K562 (cell line): ENCODE results near the gene ERBB3. TPM values are rescaled to one million over a fixed set of nuclear protein-coding genes. Genes with fewer than 3 reads are reported as not detected.

Source experiments
- ARID1B ChIP-seq: fragments of 450-650 bp; IDR thresholded peaks from 2 replicates; pipeline ENCODE4 v1.6.1; 2016; ENCODE audit warnings: antibody characterized with exemption, mild to moderate bottlenecking, inconsistent platforms
- C11orf30 ChIP-seq: fragments of 450-650 bp; IDR thresholded peaks from 2 replicates; pipeline ENCODE4 v1.6.1; 2016; ENCODE audit warnings: low read depth, mild to moderate bottlenecking
- CXXC5 ChIP-seq: fragments of 250-450 bp; sonication (Bioruptor Pico); IDR thresholded peaks from 2 replicates; pipeline ENCODE4 v1.8.0; 2022; ENCODE audit warnings: inconsistent platforms, mild to moderate bottlenecking, moderate library complexity
- FOXA3 ChIP-seq, 2 experiments: fragments of 450-650 bp in 1 of 2; sonication (generic) in 1 of 2; formaldehyde crosslinking; IDR thresholded peaks in 1 of 2; conservative IDR thresholded peaks in 1 of 2; 2 replicates each; pipeline versions ENCODE4 v1.4.0 to v1.8.0; 2020 to 2022; ENCODE audit warnings: mild to moderate bottlenecking in 2 of 2, missing genetic modification reagents in 1 of 2
- L3MBTL2 ChIP-seq: fragments of 450-650 bp; IDR thresholded peaks from 2 replicates; pipeline ENCODE4 v1.6.1; 2016; ENCODE audit warnings: mild to moderate bottlenecking, moderate library complexity
- NR2C2 ChIP-seq, 2 experiments: fragments of 200-800 bp in 1 of 2; sonication (Bioruptor generic) in 1 of 2; sonication (generic) in 1 of 2; formaldehyde crosslinking in 1 of 2; IDR thresholded peaks; 2 replicates each; pipeline versions ENCODE4 v1.6.1 to v1.8.0; 2016 to 2022; ENCODE audit warnings: mild to moderate bottlenecking in 1 of 2, missing compliant biosample characterization in 1 of 2, missing genetic modification characterization in 1 of 2, missing genetic modification reagents in 1 of 2
- ZNF316 ChIP-seq: fragments of 450-650 bp; IDR thresholded peaks from 2 replicates; pipeline ENCODE4 v1.6.1; 2016
- polyA plus RNA-seq, 8 experiments: library from polyadenylated mRNA; depleted of rRNA in 4 of 8; stranded (reverse) in 5 of 8; unstranded in 3 of 8; fragments of >200 nt; fragmentation: Nextera tagmentation in 2 of 8; fragmentation: Illumina TruSeq in 1 of 8; extraction: Ambion mirVana in 2 of 8; extraction: Trizol in 1 of 8; gene quantifications; 2 replicates each; pipeline versions ENCODE4 v1.2.1 to v1.2.3, GENCODE V29; 2011 to 2014; ENCODE audit warnings: inconsistent platforms in 1 of 8, missing spikeins in 1 of 8
- total RNA-seq, 7 experiments: library from RNA; depleted of rRNA in 6 of 7; stranded (reverse); fragments of >200 nt in 6 of 7; fragmentation: Illumina TruSeq in 2 of 7; extraction: Trizol in 2 of 7; gene quantifications; 2 replicates each; pipeline versions ENCODE4 v1.2.1 to v1.2.3, GENCODE V29; 2011 to 2021; ENCODE audit warnings: low replicate concordance in 1 of 7
- TF ChIP-seq, protein P1 (sequence below), 2 experiments: fragments of 450-650 bp; IDR thresholded peaks; 2 replicates each; pipeline ENCODE4 v1.6.1; 2016; ENCODE audit warnings: mild to moderate bottlenecking in 2 of 2, borderline replicate concordance in 1 of 2, low read depth in 1 of 2, moderate library complexity in 1 of 2
- TF ChIP-seq, protein P2 (sequence below), 2 experiments: fragments of 450-650 bp in 1 of 2; sonication (generic) in 1 of 2; formaldehyde crosslinking in 1 of 2; IDR thresholded peaks in 1 of 2; conservative IDR thresholded peaks in 1 of 2; 2 replicates each; pipeline versions ENCODE4 v1.6.1 to v1.8.1; 2016 to 2023; ENCODE audit warnings: mild to moderate bottlenecking in 2 of 2, moderate library complexity in 2 of 2, inconsistent platforms in 1 of 2, missing genetic modification reagents in 1 of 2
- TF ChIP-seq, protein P3 (sequence below): fragments of 450-650 bp; IDR thresholded peaks from 2 replicates; pipeline ENCODE4 v1.6.1; 2016
- TF ChIP-seq, protein P4 (sequence below): sonication (generic); formaldehyde crosslinking; IDR thresholded peaks from 2 replicates; pipeline ENCODE4 v1.8.1; 2023; ENCODE audit warnings: mild to moderate bottlenecking, missing genetic modification reagents, moderate library complexity
- TF ChIP-seq, protein P5 (sequence below), 2 experiments: fragments of 250-450 bp in 1 of 2; fragments of 450-650 bp in 1 of 2; sonication (Bioruptor Pico) in 1 of 2; IDR thresholded peaks; 2 replicates each; pipeline versions ENCODE4 v1.6.1 to v1.8.0; 2016 to 2021; ENCODE audit warnings: mild to moderate bottlenecking in 2 of 2, moderate library complexity in 2 of 2, missing compliant biosample characterization in 1 of 2, missing genetic modification characterization in 1 of 2

Gene ERBB3
- total and polyA plus RNA-seq, 9 of the 15 experiments (the other 6 are each of a cell fraction or from before 2014, with no cell fraction given): 1.5 to 5.4 (median 3.8) TPM

DNA sequence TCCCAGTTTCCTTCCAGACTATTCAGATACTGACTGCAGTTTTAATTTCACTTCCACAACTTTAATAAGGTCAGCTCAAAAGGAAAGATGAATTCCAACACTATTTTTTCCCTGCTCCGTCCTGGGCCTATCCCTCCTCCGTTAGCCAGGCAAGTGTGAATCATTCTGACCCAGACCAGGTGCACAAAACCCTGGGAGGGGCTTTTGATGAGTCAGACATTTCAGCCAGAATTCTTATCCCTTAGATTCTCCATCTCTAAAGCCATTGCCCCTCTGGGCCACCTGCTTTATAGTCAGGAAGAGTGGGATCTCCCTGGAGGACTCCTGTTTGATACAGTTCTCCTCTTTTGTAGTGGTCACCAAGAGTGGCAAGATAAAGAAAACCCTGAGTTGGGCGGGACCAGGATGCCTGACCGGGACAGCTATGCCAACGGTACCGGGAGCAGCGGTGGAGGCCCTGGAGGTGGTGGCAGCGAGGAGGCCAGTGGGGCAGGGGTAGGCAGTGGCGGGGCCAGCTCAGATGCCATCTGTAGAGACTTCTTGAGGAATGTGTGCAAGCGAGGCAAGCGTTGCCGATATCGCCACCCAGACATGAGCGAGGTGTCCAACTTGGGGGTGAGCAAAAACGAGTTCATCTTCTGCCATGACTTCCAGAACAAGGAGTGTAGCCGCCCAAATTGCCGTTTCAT lies 40.3 kb downstream of the ERBB3 start (continued):
- TF ChIP-seq, protein P1, sequence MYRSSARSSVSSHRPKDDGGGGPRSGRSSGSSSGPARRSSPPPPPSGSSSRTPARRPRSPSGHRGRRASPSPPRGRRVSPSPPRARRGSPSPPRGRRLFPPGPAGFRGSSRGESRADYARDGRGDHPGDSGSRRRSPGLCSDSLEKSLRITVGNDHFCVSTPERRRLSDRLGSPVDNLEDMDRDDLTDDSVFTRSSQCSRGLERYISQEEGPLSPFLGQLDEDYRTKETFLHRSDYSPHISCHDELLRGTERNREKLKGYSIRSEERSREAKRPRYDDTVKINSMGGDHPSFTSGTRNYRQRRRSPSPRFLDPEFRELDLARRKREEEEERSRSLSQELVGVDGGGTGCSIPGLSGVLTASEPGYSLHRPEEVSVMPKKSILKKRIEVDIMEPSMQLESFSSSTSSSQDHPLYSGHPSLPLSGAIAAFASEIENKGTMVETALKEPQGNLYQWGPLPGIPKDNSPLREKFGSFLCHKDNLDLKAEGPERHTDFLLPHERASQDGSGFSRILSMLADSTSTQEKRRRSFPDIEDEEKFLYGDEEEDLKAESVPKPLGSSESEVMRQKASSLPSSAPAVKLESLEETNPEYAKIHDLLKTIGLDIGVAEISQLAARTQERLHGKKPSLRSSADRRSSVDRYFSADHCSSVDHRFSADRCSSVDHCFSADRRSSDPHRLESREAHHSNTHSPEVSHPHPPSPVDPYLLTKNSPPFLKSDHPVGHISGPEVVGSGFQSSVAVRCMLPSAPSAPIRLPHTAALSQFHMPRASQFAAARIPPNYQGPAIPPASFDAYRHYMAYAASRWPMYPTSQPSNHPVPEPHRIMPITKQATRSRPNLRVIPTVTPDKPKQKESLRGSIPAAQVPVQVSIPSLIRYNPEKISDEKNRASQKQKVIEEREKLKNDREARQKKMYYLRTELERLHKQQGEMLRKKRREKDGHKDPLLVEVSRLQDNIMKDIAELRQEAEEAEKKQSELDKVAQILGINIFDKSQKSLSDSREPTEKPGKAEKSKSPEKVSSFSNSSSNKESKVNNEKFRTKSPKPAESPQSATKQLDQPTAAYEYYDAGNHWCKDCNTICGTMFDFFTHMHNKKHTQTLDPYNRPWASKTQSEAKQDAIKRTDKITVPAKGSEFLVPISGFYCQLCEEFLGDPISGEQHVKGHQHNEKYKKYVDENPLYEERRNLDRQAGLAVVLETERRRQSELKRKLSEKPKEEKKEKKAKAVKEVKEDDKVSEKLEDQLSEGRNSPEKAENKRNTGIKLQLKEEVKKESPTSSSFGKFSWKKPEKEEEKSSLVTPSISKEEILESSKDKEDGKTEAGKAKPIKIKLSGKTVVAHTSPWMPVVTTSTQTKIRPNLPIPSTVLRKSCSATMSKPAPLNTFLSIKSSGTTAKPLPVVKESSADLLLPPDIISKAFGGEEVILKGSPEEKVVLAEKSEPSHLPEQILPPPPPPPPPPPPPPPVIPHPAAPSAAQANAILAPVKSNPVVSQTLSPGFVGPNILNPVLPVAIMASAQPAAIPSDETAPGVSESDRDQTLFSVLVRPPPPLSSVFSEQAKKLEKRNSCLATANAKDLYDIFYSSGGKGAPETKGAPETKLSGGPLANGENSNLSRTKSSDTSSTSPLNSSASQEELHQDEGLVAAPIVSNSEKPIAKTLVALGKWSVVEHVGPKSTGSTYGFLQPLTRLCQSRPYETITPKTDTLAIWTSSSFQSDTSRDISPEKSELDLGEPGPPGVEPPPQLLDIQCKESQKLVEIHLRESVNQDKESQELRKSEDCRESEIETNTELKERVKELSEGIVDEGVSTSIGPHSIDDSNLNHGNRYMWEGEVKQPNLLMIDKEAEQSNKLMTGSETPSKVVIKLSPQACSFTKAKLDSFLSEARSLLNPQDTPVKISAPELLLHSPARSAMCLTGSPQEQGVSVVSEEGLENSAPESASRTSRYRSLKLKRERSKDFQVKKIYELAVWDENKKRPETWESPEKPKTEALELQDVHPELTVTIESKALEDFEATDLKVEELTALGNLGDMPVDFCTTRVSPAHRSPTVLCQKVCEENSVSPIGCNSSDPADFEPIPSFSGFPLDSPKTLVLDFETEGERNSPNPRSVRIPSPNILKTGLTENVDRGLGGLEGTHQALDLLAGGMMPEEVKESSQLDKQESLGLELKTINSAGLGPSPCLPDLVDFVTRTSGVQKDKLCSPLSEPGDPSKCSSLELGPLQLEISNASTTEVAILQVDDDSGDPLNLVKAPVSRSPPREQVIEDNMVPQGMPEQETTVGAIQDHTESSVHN (IDR thresholded peaks at IDR 0.05; ENCODE audit: borderline replicate concordance in 1 of 2, low read depth in 1 of 2): no peak
- TF ChIP-seq C11orf30: peak; percentile 75
- TF ChIP-seq, protein P2, sequence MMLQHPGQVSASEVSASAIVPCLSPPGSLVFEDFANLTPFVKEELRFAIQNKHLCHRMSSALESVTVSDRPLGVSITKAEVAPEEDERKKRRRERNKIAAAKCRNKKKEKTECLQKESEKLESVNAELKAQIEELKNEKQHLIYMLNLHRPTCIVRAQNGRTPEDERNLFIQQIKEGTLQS (IDR thresholded peaks at IDR 0.05): peak; percentile 49; the same call in 1 of the 2 replicates
- TF ChIP-seq, protein P2 (CRISPR knock-in tag; conservative IDR thresholded peaks at IDR 0.05): no peak
- no peak for TF ChIP-seq L3MBTL2
- no peak for TF ChIP-seq CXXC5
- TF ChIP-seq ARID1B: 0 out of 2 replicates have a peak, but pooled peaks have one; percentile 13
- TF ChIP-seq, protein P3, sequence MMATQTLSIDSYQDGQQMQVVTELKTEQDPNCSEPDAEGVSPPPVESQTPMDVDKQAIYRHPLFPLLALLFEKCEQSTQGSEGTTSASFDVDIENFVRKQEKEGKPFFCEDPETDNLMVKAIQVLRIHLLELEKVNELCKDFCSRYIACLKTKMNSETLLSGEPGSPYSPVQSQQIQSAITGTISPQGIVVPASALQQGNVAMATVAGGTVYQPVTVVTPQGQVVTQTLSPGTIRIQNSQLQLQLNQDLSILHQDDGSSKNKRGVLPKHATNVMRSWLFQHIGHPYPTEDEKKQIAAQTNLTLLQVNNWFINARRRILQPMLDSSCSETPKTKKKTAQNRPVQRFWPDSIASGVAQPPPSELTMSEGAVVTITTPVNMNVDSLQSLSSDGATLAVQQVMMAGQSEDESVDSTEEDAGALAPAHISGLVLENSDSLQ: no peak
- no peak for TF ChIP-seq FOXA3 (CRISPR knock-in tag; conservative IDR thresholded peaks at IDR 0.05 in 1 of 2, IDR thresholded peaks at IDR 0.05 in 1 of 2)
- TF ChIP-seq, protein P4, sequence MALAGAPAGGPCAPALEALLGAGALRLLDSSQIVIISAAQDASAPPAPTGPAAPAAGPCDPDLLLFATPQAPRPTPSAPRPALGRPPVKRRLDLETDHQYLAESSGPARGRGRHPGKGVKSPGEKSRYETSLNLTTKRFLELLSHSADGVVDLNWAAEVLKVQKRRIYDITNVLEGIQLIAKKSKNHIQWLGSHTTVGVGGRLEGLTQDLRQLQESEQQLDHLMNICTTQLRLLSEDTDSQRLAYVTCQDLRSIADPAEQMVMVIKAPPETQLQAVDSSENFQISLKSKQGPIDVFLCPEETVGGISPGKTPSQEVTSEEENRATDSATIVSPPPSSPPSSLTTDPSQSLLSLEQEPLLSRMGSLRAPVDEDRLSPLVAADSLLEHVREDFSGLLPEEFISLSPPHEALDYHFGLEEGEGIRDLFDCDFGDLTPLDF (CRISPR knock-in tag): no peak
- no peak for TF ChIP-seq NR2C2 (CRISPR knock-in tag; IDR thresholded peaks at IDR 0.05)
- no peak for TF ChIP-seq NR2C2 (tag; IDR thresholded peaks at IDR 0.05)
- TF ChIP-seq, protein P5, sequence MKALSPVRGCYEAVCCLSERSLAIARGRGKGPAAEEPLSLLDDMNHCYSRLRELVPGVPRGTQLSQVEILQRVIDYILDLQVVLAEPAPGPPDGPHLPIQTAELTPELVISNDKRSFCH (CRISPR knock-in tag; IDR thresholded peaks at IDR 0.05): no peak
- TF ChIP-seq, protein P5 (tag; IDR thresholded peaks at IDR 0.05): no peak
- peak; percentile 83 for TF ChIP-seq ZNF316
